Stomach (tissue), 4 donors: ENCODE data around the gene DONSON.

Experiments used
- EP300 ChIP-seq: sonication (generic); formaldehyde crosslinking; IDR thresholded peaks from one replicate; pipeline ENCODE4 v1.6.1; 2017; ENCODE audit warnings: antibody characterized with exemption
- TF ChIP-seq, protein P1 (sequence below), 7 experiments: fragments of 450-650 bp in 4 of 7; fragments of 200-600 bp in 3 of 7; sonication (generic) in 3 of 7; IDR thresholded peaks; one replicate each; pipeline ENCODE4 v1.5.1; 2016 to 2019; ENCODE audit warnings: antibody characterized with exemption in 7 of 7, control low read depth in 2 of 7, mild to moderate bottlenecking in 1 of 7

DNA sequence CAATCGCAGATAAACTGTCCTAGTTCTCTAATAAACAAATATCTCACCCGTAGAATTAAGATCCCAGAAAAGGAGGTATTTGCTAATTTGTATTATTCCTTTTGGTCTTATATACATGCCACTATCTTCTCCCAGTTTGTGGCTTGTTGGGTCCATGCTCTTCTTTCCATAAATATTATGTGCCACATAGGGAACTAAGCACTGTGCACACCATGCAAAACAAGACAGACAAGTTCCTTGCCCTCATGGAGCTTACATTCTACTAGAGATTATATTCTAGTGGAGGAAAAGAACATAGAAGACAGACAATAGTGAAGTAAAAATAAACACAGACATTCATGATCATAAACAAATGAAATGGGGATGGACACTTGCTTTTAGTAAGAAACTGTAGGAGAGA, 51.3 kb downstream of the DONSON start:
- TF ChIP-seq EP300: no peak
- TF ChIP-seq, protein P1, sequence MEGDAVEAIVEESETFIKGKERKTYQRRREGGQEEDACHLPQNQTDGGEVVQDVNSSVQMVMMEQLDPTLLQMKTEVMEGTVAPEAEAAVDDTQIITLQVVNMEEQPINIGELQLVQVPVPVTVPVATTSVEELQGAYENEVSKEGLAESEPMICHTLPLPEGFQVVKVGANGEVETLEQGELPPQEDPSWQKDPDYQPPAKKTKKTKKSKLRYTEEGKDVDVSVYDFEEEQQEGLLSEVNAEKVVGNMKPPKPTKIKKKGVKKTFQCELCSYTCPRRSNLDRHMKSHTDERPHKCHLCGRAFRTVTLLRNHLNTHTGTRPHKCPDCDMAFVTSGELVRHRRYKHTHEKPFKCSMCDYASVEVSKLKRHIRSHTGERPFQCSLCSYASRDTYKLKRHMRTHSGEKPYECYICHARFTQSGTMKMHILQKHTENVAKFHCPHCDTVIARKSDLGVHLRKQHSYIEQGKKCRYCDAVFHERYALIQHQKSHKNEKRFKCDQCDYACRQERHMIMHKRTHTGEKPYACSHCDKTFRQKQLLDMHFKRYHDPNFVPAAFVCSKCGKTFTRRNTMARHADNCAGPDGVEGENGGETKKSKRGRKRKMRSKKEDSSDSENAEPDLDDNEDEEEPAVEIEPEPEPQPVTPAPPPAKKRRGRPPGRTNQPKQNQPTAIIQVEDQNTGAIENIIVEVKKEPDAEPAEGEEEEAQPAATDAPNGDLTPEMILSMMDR (IDR thresholded peaks at IDR 0.05): no peak
